DOHH2 (cell line): ENCODE measurements around the gene CCSER2.

ENCODE experiments used
- H3F3A ChIP-seq: fragments of 200-600 bp; sonication (generic), shearing (Covaris generic); 2 replicates; pipeline ENCODE4 v1.6.0; 2016; ENCODE audit warnings: antibody characterized with exemption, mild to moderate bottlenecking; ENCODE audit not compliant: control insufficient read depth, insufficient read depth
- H3K27ac ChIP-seq: fragments of 200-600 bp; sonication (generic); 2 replicates; pipeline ENCODE4 v1.5.1; 2014; ENCODE audit warnings: low read depth, mild to moderate bottlenecking, low read length, moderate library complexity
- H3K27me3 ChIP-seq: fragments of 200-600 bp; sonication (generic); 2 replicates; pipeline ENCODE4 v1.6.1; 2014; ENCODE audit warnings: mild to moderate bottlenecking, low read length, mixed read lengths; ENCODE audit not compliant: control insufficient read depth
- H3K36me3 ChIP-seq: fragments of 200-600 bp; sonication (generic); 2 replicates; pipeline ENCODE4 v1.6.1; 2014; ENCODE audit warnings: mild to moderate bottlenecking, low read length, moderate library complexity, mixed read lengths; ENCODE audit not compliant: control insufficient read depth
- H3K4me1 ChIP-seq: fragments of 200-600 bp; sonication (generic); 2 replicates; pipeline ENCODE4 v1.6.1; 2014; ENCODE audit warnings: mild to moderate bottlenecking, low read length, mixed read lengths; ENCODE audit not compliant: control insufficient read depth
- H3K4me2 ChIP-seq: fragments of 200-600 bp; sonication (generic); 2 replicates; pipeline ENCODE4 v1.6.0; 2014; ENCODE audit warnings: mild to moderate bottlenecking, low read length, moderate library complexity
- H3K4me3 ChIP-seq: fragments of 200-600 bp; sonication (generic); 2 replicates; pipeline ENCODE4 v1.5.1; 2014; ENCODE audit warnings: mild to moderate bottlenecking, low read length, mixed read lengths
- H3K79me2 ChIP-seq: fragments of 200-600 bp; sonication (generic); 2 replicates; pipeline ENCODE4 v1.6.1; 2014; ENCODE audit warnings: mild to moderate bottlenecking, low read length, mixed read lengths; ENCODE audit not compliant: control insufficient read depth
- H3K9me2 ChIP-seq: fragments of 200-600 bp; sonication (generic); replicated peaks from 2 replicates; pipeline ENCODE4 v1.6.1; 2014; ENCODE audit warnings: mild to moderate bottlenecking, low read length, mixed read lengths; ENCODE audit not compliant: control insufficient read depth
- H3K9me3 ChIP-seq: fragments of 200-600 bp; sonication (generic); 2 replicates; pipeline ENCODE4 v1.6.1; 2014; ENCODE audit warnings: antibody characterized with exemption, low read length, mixed read lengths; ENCODE audit not compliant: control insufficient read depth, insufficient read depth
- H4K20me1 ChIP-seq: fragments of 200-600 bp; sonication (generic); 2 replicates; pipeline ENCODE4 v1.6.0; 2014; ENCODE audit warnings: low read depth, mild to moderate bottlenecking, antibody characterized with exemption, low read length, moderate library complexity; ENCODE audit not compliant: control insufficient read depth, insufficient read depth
- CTCF ChIP-seq: fragments of 200-600 bp; sonication (generic); IDR thresholded peaks from one replicate; pipeline ENCODE4 v1.5.1; 2014; ENCODE audit warnings: antibody characterized with exemption, mild to moderate bottlenecking, low read depth, low read length; ENCODE audit not compliant: poor library complexity, severe bottlenecking
- EZH2phosphoT487 ChIP-seq: fragments of 200-600 bp; sonication (generic); IDR thresholded peaks from 2 replicates; pipeline ENCODE4 v1.6.1; 2017; ENCODE audit warnings: borderline replicate concordance, mild to moderate bottlenecking, antibody characterized with exemption, low read length, moderate library complexity, mixed read lengths

The CCSER2 gene

GRCh38 chr10:84341983-84342382 is 13.6 kb downstream of the CCSER2 start:
- Histone ChIP-seq H3K9me2 (no peaks in the 10 kb centered on the region), H3K4me2 (no peak overlapping the region), H3K4me1 (no peaks in the 10 kb centered on the region), H3F3A (no peaks in the 10 kb centered on the region), H3K4me3 (no peak overlapping the region), H3K79me2 (peaks cover 56% of the 10 kb centered on the region), H3K27ac (no peak overlapping the region), H4K20me1 (0 out of 2 replicates have a peak, but pooled peaks cover 3% of the 10 kb centered on the region), H3K9me3 (no peaks in the 10 kb centered on the region), H3K27me3 (no peaks in the 10 kb centered on the region), H3K36me3 (no peaks in the 10 kb centered on the region)
- TF ChIP-seq EZH2phosphoT487, result no peak
- TF ChIP-seq CTCF, result no peak

GRCh38 chr10:84342584-84342983 is 14.2 kb downstream of the CCSER2 start:
- Histone ChIP-seq H4K20me1 (0 out of 2 replicates have a peak, but pooled peaks cover 3% of the 10 kb centered on the region), H3K36me3 (no peaks in the 10 kb centered on the region), H3K27ac (no peak overlapping the region), H3K79me2 (peaks cover 50% of the 10 kb centered on the region), H3K9me2 (no peaks in the 10 kb centered on the region), H3F3A (no peaks in the 10 kb centered on the region), H3K4me3 (no peak overlapping the region), H3K9me3 (no peaks in the 10 kb centered on the region), H3K4me1 (no peaks in the 10 kb centered on the region), H3K27me3 (no peaks in the 10 kb centered on the region), H3K4me2 (no peak overlapping the region)
- TF ChIP-seq EZH2phosphoT487, result no peak
- TF ChIP-seq CTCF, result no peak

GRCh38 chr10:84343831-84344230 is 15.4 kb downstream of the CCSER2 start:
- H3K9me3 ChIP-seq, result no peaks in the 10 kb centered on the region
- TF ChIP-seq CTCF (no peak), EZH2phosphoT487 (no peak)
- H3K27ac ChIP-seq, result no peak overlapping the region
- H3K4me3 ChIP-seq, result no peak overlapping the region
- H3K27me3 ChIP-seq, result no peaks in the 10 kb centered on the region
- H3K79me2 ChIP-seq, result peaks cover 40% of the 10 kb centered on the region
- H3K36me3 ChIP-seq, result no peaks in the 10 kb centered on the region
- H3F3A ChIP-seq, result no peaks in the 10 kb centered on the region
- no peak overlapping the region for H3K4me2 ChIP-seq
- H4K20me1 ChIP-seq, result 0 out of 2 replicates have a peak, but pooled peaks cover 3% of the 10 kb centered on the region
- H3K4me1 ChIP-seq, result no peaks in the 10 kb centered on the region
- no peaks in the 10 kb centered on the region for H3K9me2 ChIP-seq
